ENCODE data around the gene DDIT3. TPM values are rescaled to one million over a fixed set of nuclear protein-coding genes. Genes with fewer than 3 reads are reported as not detected.
A peak's percentile ranks its signal among the peaks of the same experiment; 100 is the strongest.
"Not testable (repeated sequence)": the region's sequence is repeated elsewhere in the genome, so short reads cannot be mapped to it uniquely, and the experiment has no call there.

DDIT3 gene
- total RNA-seq, 1 experiment from 2014 or later, result 17.1 TPM

- Histone ChIP-seq H3K36me3 (peaks cover 58% of the 10 kb centered on the region), H3K9me3 (no peaks in the 10 kb centered on the region), H3K4me3 (peak overlapping the region; percentile 77), H3K27me3 (no peaks in the 10 kb centered on the region)
- DNase-seq, result peak; percentile 39
These were observed 1.3 kb upstream of the DDIT3 start for GRCh38 chr12:57521525-57522010.

- Histone ChIP-seq H3K4me3 (peak overlapping the region; percentile 93), H3K36me3 (peaks cover 67% of the 10 kb centered on the region), H3K27me3 (no peaks in the 10 kb centered on the region), H3K9me3 (no peaks in the 10 kb centered on the region)
- no peak for DNase-seq
These were observed 590 bp downstream of the DDIT3 start for GRCh38 chr12:57519796-57520052.

GRCh38 chr12:57518920-57519795 is 1.2 kb downstream of the DDIT3 start:
- Histone ChIP-seq H3K27me3 (no peaks in the 10 kb centered on the region), H3K36me3 (peaks cover 67% of the 10 kb centered on the region), H3K4me3 (peak overlapping the region; percentile 93), H3K9me3 (no peaks in the 10 kb centered on the region)
- DNase-seq, result peak; percentile 47

GRCh38 chr12:57518176-57518919 is 2.0 kb downstream of the DDIT3 start:
- peak overlapping the region; percentile 93 for H3K4me3 ChIP-seq
- H3K27me3 ChIP-seq, result no peaks in the 10 kb centered on the region
- H3K36me3 ChIP-seq, result peaks cover 64% of the 10 kb centered on the region
- H3K9me3 ChIP-seq, result no peaks in the 10 kb centered on the region
- DNase-seq, result no peak

- not testable (repeated sequence) for DNase-seq, H3K4me3 ChIP-seq, H3K27me3 ChIP-seq, H3K9me3 ChIP-seq
- H3K36me3 ChIP-seq, result peaks cover 69% of the 10 kb centered on the region
These were observed 2.6 kb downstream of the DDIT3 start for GRCh38 chr12:57517718-57518117.

- Histone ChIP-seq H3K9me3 (no peaks in the 10 kb centered on the region), H3K4me3 (no peak overlapping the region), H3K36me3 (peaks cover 75% of the 10 kb centered on the region), H3K27me3 (no peaks in the 10 kb centered on the region)
- DNase-seq, result peak; percentile 71
These were observed 3.1 kb downstream of the DDIT3 start for GRCh38 chr12:57517187-57517586.

GRCh38 chr12:57516617-57517153 is 3.6 kb downstream of the DDIT3 start:
- H3K4me3 ChIP-seq, result no peak overlapping the region
- H3K36me3 ChIP-seq, result peaks cover 80% of the 10 kb centered on the region
- DNase-seq, result peak; percentile 31
- H3K27me3 ChIP-seq, result no peaks in the 10 kb centered on the region
- no peaks in the 10 kb centered on the region for H3K9me3 ChIP-seq

- no peak for DNase-seq
- no peaks in the 10 kb centered on the region for H3K9me3 ChIP-seq
- H3K36me3 ChIP-seq, result peaks cover 86% of the 10 kb centered on the region
- no peak overlapping the region for H3K4me3 ChIP-seq
- no peaks in the 10 kb centered on the region for H3K27me3 ChIP-seq
These were observed 4.3 kb downstream of the DDIT3 start for GRCh38 chr12:57515934-57516541.

GRCh38 chr12:57515408-57515933 is 4.8 kb downstream of the DDIT3 start:
- Histone ChIP-seq H3K4me3 (no peak overlapping the region), H3K9me3 (no peaks in the 10 kb centered on the region), H3K36me3 (peaks cover 92% of the 10 kb centered on the region), H3K27me3 (no peaks in the 10 kb centered on the region)
- DNase-seq, result no peak

GRCh38 chr12:57514720-57515407 is 5.5 kb downstream of the DDIT3 start:
- Histone ChIP-seq H3K4me3 (no peak overlapping the region), H3K36me3 (peaks cover 93% of the 10 kb centered on the region), H3K27me3 (no peaks in the 10 kb centered on the region), H3K9me3 (no peaks in the 10 kb centered on the region)
- DNase-seq, result no peak

GRCh38 chr12:57514246-57514645 is 6.1 kb downstream of the DDIT3 start:
- H3K36me3 ChIP-seq, result peaks cover 93% of the 10 kb centered on the region
- H3K27me3 ChIP-seq, H3K4me3 ChIP-seq, H3K9me3 ChIP-seq, DNase-seq: not testable (repeated sequence)

- not testable (repeated sequence) for H3K9me3 ChIP-seq, DNase-seq, H3K4me3 ChIP-seq, H3K27me3 ChIP-seq
- H3K36me3 ChIP-seq, result peaks cover 93% of the 10 kb centered on the region
These were observed 6.6 kb downstream of the DDIT3 start for GRCh38 chr12:57513677-57514076.

- no peaks in the 10 kb centered on the region for H3K27me3 ChIP-seq
- H3K36me3 ChIP-seq, result peaks cover 90% of the 10 kb centered on the region
- DNase-seq, result no peak
- no peaks in the 10 kb centered on the region for H3K9me3 ChIP-seq
- H3K4me3 ChIP-seq, result no peak overlapping the region
These were observed 7.0 kb downstream of the DDIT3 start for GRCh38 chr12:57513266-57513665.

- Histone ChIP-seq H3K36me3 (peaks cover 84% of the 10 kb centered on the region), H3K4me3 (no peak overlapping the region), H3K9me3 (no peaks in the 10 kb centered on the region), H3K27me3 (no peaks in the 10 kb centered on the region)
- no peak for DNase-seq
These were observed 7.6 kb downstream of the DDIT3 start for GRCh38 chr12:57512665-57513064.

GRCh38 chr12:57511588-57512325 is 8.6 kb downstream of the DDIT3 start:
- H3K4me3 ChIP-seq, result no peak overlapping the region
- no peaks in the 10 kb centered on the region for H3K9me3 ChIP-seq
- peaks cover 75% of the 10 kb centered on the region for H3K36me3 ChIP-seq
- DNase-seq, result no peak
- H3K27me3 ChIP-seq, result no peaks in the 10 kb centered on the region

- H3K4me3 ChIP-seq, result no peak overlapping the region
- no peak for DNase-seq
These were observed 9.2 kb downstream of the DDIT3 start for GRCh38 chr12:57511161-57511560.

More at GRCh38 chr12:57511161-57511560, 9.2 kb downstream of the DDIT3 start:
- Histone ChIP-seq H3K9me3 (no peaks in the 10 kb centered on the region), H3K36me3 (peaks cover 72% of the 10 kb centered on the region), H3K27me3 (no peaks in the 10 kb centered on the region)
